ENCODE measurements around the gene PRR15L.

- no peak for TF ChIP-seq EZH2phosphoT487 (IDR thresholded peaks at IDR 0.05; ENCODE audit: insufficient read depth, low read depth)
- no peak for TF ChIP-seq EZH2 (IDR thresholded peaks at IDR 0.05; ENCODE audit: insufficient read depth, poor library complexity, severe bottlenecking)
These were observed 39.7 kb downstream of the PRR15L start for GRCh38 chr17:47918006-47918405.

Measured in GM23248 (cell line).